Activated B cell treated with CpG ODN at 0.5 μM for 24 hours (primary cell): ENCODE data around the gene SNX8. TPM values are rescaled to one million over a fixed set of nuclear protein-coding genes. Genes with fewer than 3 reads are reported as not detected.

Experiments used
- ATAC-seq: fragments of 200-7000 bp; cut with Tn5 transposase; one replicate; pipeline ENCODE4 v1.10.0; 2021; ENCODE audit warnings: low read depth, mild to moderate bottlenecking, moderate library complexity
- CTCF ChIA-PET: fragments of 350-600 bp; sonication (Branson Sonifier 250); formaldehyde crosslinking; loops from one replicate; lab custom pipeline; 2021; ENCODE audit warnings: antibody characterized with exemption; lab: Charles Lee
- POLR2A ChIA-PET: fragments of 350-600 bp; sonication (Branson Sonifier 250); formaldehyde crosslinking; loops from one replicate; lab custom pipeline; 2021; ENCODE audit warnings: antibody characterized with exemption; lab: Charles Lee
- DNase-seq: peaks from one replicate; pipeline ENCODE4 v3.0.0; 2022
- H3K27ac Mint-ChIP-seq: one replicate; pipeline ENCODE4 v1.8.0; 2020; ENCODE audit warnings: mixed read lengths
- H3K27me3 Mint-ChIP-seq: one replicate; pipeline ENCODE4 v1.8.0; 2021; ENCODE audit warnings: mixed read lengths
- H3K36me3 Mint-ChIP-seq: one replicate; pipeline ENCODE4 v1.8.0; 2021; ENCODE audit warnings: low read depth, mixed read lengths
- H3K4me1 Mint-ChIP-seq: one replicate; pipeline ENCODE4 v1.8.0; 2021; ENCODE audit warnings: mixed read lengths
- H3K4me3 Mint-ChIP-seq: one replicate; pipeline ENCODE4 v1.8.0; 2020; ENCODE audit warnings: mild to moderate bottlenecking, mixed read lengths
- H3K9me3 Mint-ChIP-seq: one replicate; pipeline ENCODE4 v1.8.0; 2020; ENCODE audit warnings: mixed read lengths
- CTCF ChIP-seq: fragments of 200-600 bp; IDR thresholded peaks from one replicate; pipeline ENCODE4 v1.8.0; 2022; ENCODE audit warnings: antibody characterized with exemption, mild to moderate bottlenecking
- intact Hi-C: fragments of 100-400 bp; cut with micrococcal nuclease; formaldehyde crosslinking; loops from one replicate; pipeline ENCODE4 v1.15.1; 2024
- total RNA-seq: library from RNA; stranded (reverse); gene quantifications from 2 replicates; pipeline ENCODE4 v1.2.3, GENCODE V29; 2022

SNX8 gene
- total RNA-seq, 1 donor from 2014 or later, result 175 TPM

- intact Hi-C loops, result no loop called here
- no peak overlapping the region for H3K27ac Mint-ChIP-seq
- no peak for DNase-seq
Measured at GRCh38 chr7:2214636-2215035, 99.6 kb downstream of the SNX8 start.

GRCh38 chr7:2213551-2214215, 100.6 kb downstream of the SNX8 start:
- DNase-seq (no peak), ATAC-seq (no peak)
- Mint-ChIP-seq H3K27ac (no peak overlapping the region), H3K9me3 (no peaks in the 10 kb centered on the region), H3K36me3 (peaks cover 83% of the 10 kb centered on the region), H3K4me3 (no peak overlapping the region), H3K4me1 (peaks cover 9% of the 10 kb centered on the region), H3K27me3 (no peaks in the 10 kb centered on the region)
- no peak for TF ChIP-seq CTCF
- intact Hi-C loops, result no loop called here
- POLR2A ChIA-PET, result no interaction called here
- CTCF ChIA-PET, result no interaction called here

More at GRCh38 chr7:2214636-2215035, 99.6 kb downstream of the SNX8 start:
- ChIA-PET POLR2A (no interaction called here), CTCF (no interaction called here)
- H3K4me3 Mint-ChIP-seq, result no peak overlapping the region
- TF ChIP-seq CTCF, result no peak
- no peaks in the 10 kb centered on the region for H3K27me3 Mint-ChIP-seq
- no peak for ATAC-seq
- peaks cover 6% of the 10 kb centered on the region for H3K4me1 Mint-ChIP-seq
- H3K9me3 Mint-ChIP-seq, result no peaks in the 10 kb centered on the region
- peaks cover 87% of the 10 kb centered on the region for H3K36me3 Mint-ChIP-seq

GRCh38 chr7:2212906-2213305, 101.3 kb downstream of the SNX8 start:
- CTCF ChIA-PET, result no interaction called here
- H3K36me3 Mint-ChIP-seq, result peaks cover 83% of the 10 kb centered on the region
- POLR2A ChIA-PET, result no interaction called here

GRCh38 chr7:2211926-2212325, 102.3 kb downstream of the SNX8 start:
- Mint-ChIP-seq H3K27me3 (no peaks in the 10 kb centered on the region), H3K36me3 (peaks cover 83% of the 10 kb centered on the region), H3K4me3 (no peak overlapping the region), H3K4me1 (peaks cover 9% of the 10 kb centered on the region), H3K9me3 (no peaks in the 10 kb centered on the region), H3K27ac (no peak overlapping the region)
- intact Hi-C loops, result no loop called here
- ATAC-seq (no peak), DNase-seq (no peak)
- no peak for TF ChIP-seq CTCF
- POLR2A ChIA-PET, result no interaction called here
- CTCF ChIA-PET, result no interaction called here

More at GRCh38 chr7:2212906-2213305, 101.3 kb downstream of the SNX8 start:
- Mint-ChIP-seq H3K27me3 (no peaks in the 10 kb centered on the region), H3K4me3 (no peak overlapping the region), H3K27ac (no peak overlapping the region), H3K4me1 (peaks cover 9% of the 10 kb centered on the region), H3K9me3 (no peaks in the 10 kb centered on the region)
- ATAC-seq, result no peak
- no peak for DNase-seq
- intact Hi-C loops, result no loop called here
- no peak for TF ChIP-seq CTCF

- Mint-ChIP-seq H3K27me3 (no peaks in the 10 kb centered on the region), H3K27ac (no peak overlapping the region), H3K4me1 (peaks cover 9% of the 10 kb centered on the region), H3K36me3 (peaks cover 79% of the 10 kb centered on the region), H3K4me3 (no peak overlapping the region), H3K9me3 (no peaks in the 10 kb centered on the region)
- CTCF ChIA-PET, result no interaction called here
- POLR2A ChIA-PET, result no interaction called here
- DNase-seq (no peak), ATAC-seq (no peak)
- TF ChIP-seq CTCF, result no peak
- intact Hi-C loops, result no loop called here
Measured at GRCh38 chr7:2211259-2211880, 102.9 kb downstream of the SNX8 start.
